Measurements from ENCODE around the gene FAM107B.

Gene FAM107B

DNA sequence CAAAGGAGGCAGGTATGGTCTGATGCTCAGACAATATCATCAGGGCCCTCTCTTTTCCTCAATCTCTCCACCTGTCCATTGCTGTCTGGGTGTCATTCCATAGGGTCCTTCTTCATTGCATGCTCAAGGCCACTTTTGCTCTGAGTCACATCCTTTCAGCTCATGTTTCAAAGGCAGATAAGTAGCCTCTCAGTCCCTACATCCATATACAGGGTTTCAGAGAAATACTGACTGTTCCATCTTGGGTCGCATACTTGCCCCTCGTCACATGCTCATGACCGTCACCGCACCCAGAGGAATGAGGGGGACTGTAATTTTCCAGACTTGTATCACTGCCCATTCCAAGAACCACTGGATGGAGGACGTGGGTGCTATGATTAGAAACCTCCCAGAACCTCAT lies 93.4 kb downstream of the FAM107B start:
- ChIA-PET POLR2A (no interaction called here), CTCF (no interaction called here)
- no peak overlapping the region for H3K4me3 ChIP-seq (ENCODE audit: low read depth, low read length)
- DNase-seq (ENCODE audit: low read depth, low spot score), result no peak
- TF ChIP-seq, protein P1, sequence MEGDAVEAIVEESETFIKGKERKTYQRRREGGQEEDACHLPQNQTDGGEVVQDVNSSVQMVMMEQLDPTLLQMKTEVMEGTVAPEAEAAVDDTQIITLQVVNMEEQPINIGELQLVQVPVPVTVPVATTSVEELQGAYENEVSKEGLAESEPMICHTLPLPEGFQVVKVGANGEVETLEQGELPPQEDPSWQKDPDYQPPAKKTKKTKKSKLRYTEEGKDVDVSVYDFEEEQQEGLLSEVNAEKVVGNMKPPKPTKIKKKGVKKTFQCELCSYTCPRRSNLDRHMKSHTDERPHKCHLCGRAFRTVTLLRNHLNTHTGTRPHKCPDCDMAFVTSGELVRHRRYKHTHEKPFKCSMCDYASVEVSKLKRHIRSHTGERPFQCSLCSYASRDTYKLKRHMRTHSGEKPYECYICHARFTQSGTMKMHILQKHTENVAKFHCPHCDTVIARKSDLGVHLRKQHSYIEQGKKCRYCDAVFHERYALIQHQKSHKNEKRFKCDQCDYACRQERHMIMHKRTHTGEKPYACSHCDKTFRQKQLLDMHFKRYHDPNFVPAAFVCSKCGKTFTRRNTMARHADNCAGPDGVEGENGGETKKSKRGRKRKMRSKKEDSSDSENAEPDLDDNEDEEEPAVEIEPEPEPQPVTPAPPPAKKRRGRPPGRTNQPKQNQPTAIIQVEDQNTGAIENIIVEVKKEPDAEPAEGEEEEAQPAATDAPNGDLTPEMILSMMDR (IDR thresholded peaks at IDR 0.05; ENCODE audit: insufficient read depth, low read length, missing control alignments), result no peak

DNA sequence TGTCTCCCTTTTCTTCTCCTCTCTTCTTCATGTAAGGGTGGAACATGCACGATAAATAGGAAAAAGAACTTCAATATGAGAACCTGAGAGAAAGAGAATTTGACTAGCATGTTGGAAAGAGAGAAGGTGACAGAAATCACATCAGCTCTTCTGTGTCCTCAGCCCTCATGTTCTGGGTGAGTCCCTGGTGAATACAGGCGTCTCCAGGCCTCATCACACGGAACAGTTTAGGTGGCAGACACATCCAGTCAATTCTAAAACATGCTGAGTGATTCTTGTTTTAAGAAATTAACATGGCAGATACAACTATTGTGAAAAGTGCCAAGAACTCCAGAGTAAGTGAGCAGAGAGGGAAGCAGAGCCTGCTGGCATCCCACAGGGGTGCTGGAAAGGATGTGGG lies 96.1 kb downstream of the FAM107B start:
- TF ChIP-seq, protein P1 (IDR thresholded peaks at IDR 0.05; ENCODE audit: insufficient read depth, low read length, missing control alignments), result no peak
- H3K4me3 ChIP-seq (ENCODE audit: low read depth, low read length), result no peak overlapping the region
- POLR2A ChIA-PET, result no interaction called here
- no peak for DNase-seq (ENCODE audit: low read depth, low spot score)
- CTCF ChIA-PET, result no interaction called here

DNA sequence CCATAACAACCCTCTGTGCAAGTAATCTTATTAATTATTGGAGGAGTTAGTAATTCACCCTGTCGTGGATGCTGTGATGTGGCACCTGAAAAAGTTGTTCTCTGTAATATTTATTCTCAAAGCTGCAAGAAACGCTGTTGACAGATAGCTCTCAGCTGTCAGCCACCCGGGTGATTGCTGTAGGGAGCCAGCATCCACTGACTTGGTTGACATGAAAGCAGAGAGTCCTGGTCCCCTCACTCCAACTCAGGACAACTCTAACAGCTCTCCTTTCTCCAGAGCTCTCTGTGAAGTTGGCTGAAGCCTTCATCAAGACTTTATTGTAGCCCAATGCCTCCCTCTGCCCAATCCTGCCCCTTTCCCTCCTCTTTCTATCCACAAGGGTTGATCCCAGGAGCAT lies 98.0 kb downstream of the FAM107B start:
- H3K4me3 ChIP-seq (ENCODE audit: low read depth, low read length), result no peak overlapping the region
- no peak for DNase-seq (ENCODE audit: low read depth, low spot score)
- ChIA-PET CTCF (no interaction called here), POLR2A (no interaction called here)
- TF ChIP-seq, protein P1 (IDR thresholded peaks at IDR 0.05; ENCODE audit: insufficient read depth, low read length, missing control alignments), result no peak

DNA sequence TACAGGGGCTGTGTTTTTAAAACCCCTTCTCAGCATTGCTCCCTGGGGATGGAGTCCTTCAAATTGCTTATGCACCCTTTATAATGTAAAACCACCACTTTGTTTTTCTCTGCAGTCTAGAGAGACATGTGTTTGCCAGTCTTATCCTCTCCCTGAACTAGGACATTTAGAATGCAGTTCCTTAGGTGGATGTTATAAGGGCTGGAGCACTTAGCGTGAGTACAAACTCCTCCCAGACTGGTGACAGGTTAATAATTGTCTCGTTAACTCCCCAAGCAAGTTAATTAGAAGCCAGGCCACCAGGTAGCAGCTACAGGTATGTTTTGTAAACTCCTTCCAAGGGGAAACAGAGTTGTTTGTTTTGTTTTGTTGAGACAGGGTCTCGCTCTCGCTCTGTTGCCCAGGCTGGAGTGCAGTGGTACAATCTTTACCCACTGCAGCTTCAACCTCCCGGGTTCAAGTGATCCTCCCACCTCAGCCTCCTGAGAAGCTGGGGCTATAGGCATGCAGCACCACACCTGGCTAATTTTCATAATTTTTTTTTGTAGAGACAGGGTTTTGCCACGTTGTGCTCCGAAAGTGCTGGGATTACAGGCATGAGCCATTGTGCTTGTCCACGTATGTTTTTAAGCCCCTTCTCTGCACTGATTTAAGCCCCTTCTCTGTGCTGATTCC lies 100.2 kb downstream of the FAM107B start:
- H3K4me3 ChIP-seq (ENCODE audit: low read depth, low read length), result no peak overlapping the region
- DNase-seq (ENCODE audit: low read depth, low spot score), result no peak
- ChIA-PET CTCF (no interaction called here), POLR2A (no interaction called here)
- TF ChIP-seq, protein P1 (IDR thresholded peaks at IDR 0.05; ENCODE audit: insufficient read depth, low read length, missing control alignments), result no peak

DNA sequence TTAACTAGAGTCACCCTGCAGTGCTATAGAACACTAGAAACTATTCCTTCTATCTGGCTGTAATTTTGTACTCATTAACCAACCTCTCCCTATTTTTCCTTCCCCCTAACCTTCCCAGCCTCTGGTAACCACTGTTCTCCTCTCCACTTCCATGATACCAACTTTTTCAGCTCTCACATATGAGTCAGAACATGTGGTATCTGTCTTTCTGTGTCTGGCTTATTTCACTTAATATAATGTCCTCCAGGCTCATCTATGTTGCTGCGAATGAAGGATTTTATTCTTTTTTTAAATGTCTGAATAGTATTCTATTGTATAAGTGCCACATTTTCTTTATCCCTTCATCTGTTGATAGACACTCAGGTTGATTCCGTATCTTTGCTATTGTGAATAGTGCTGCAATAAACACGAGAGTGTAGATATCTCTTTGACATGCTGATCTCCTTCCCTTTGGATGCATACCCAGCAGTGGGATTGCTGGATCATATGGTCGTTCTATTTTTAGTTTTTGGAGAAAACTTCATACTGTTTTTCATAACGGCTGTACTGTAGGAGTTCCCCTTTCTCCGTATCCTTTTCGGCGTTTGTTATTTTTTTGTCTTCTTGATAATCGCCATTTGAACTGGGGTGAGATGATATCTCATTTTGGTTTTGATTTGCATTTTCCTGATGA lies 101.4 kb downstream of the FAM107B start:
- no peak overlapping the region for H3K4me3 ChIP-seq (ENCODE audit: low read depth, low read length)
- CTCF ChIA-PET, result no interaction called here
- TF ChIP-seq, protein P1 (IDR thresholded peaks at IDR 0.05; ENCODE audit: insufficient read depth, low read length, missing control alignments), result no peak
- POLR2A ChIA-PET, result no interaction called here
- DNase-seq (ENCODE audit: low read depth, low spot score), result no peak

DNA sequence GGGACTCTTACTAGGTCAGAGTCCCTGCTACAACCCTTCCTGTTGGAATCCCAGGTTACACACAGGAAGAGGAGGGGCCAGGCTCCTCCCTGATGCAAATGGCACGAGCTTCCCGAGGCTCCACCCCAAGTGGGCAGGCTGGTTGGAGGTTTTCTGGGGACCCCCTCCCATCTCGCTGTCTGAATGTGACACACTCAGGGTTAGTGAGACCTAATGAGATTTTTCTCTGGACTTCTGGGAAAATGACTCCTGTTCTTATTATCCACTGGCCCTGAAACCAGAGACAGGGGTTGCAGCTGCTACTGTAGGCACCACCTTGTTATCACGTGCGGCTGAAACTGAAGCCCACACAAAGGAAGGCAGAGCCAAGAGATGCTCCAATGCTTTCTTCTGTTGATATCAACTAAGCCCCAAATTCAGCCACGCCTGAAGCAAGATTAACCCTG lies 103.3 kb downstream of the FAM107B start:
- ChIA-PET POLR2A (no interaction called here), CTCF (no interaction called here)
- TF ChIP-seq, protein P1 (IDR thresholded peaks at IDR 0.05; ENCODE audit: insufficient read depth, low read length, missing control alignments), result no peak
- H3K4me3 ChIP-seq (ENCODE audit: low read depth, low read length), result no peak overlapping the region
- DNase-seq (ENCODE audit: low read depth, low spot score), result no peak
